ENCODE measurements around the gene PRKD1.

Gene PRKD1

GRCh38 chr14:29927376-29928116 lies at the start of gene PRKD1:
PRKD1 (minus strand) TSS chr14:29927847.
- no peak for DNase-seq (ENCODE audit: low spot score)

DNA sequence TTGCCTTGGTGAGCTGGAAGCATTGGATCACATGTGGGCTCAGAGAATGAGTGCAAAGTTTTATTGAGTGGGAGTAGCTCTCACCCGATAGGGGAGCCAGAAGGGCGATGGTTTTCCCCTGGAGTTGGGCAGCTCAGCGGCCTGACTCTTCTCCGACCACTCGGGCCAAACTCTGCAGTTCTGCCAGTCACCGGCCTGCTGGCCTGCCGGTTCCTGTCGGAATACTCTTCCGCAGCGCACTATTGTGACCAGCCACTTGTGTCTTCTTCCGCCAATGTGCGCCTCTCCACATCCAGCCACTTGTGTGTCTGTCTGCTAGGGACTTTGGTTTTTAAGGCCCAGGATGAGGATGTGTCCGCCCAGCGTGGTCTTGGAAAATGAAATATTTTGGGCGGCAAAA lies 43.5 kb upstream of the PRKD1 start:
- DNase-seq (ENCODE audit: low spot score): no peak

GRCh38 chr14:29955087-29955486 lies 27.4 kb upstream of the PRKD1 start:
- no peak for DNase-seq (ENCODE audit: low spot score)

GRCh38 chr14:29953501-29953900 lies 25.9 kb upstream of the PRKD1 start:
- no peak for DNase-seq (ENCODE audit: low spot score)

GRCh38 chr14:29944091-29944490 lies 16.4 kb upstream of the PRKD1 start:
- DNase-seq (ENCODE audit: low spot score): no peak

DNA sequence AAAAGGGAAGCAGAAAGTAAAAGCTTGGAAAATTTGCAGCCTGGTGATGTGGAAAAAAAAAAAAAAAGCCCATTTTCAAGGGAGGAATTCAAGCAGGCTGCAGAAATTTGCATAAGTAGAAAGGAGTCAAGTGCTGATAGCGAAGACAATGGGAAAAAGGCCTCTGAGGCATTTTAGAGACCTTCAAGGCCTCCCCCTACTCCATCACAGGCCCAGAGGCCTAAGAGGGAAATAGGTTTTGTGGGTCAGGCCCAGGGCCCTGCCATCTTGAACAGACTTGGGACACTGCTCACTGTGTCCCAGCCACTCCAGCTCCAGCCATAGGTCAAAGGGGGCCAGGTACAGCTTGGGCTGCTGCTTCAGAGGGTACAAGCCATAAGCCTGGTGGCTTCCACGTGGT lies 13.8 kb upstream of the PRKD1 start:
- DNase-seq (ENCODE audit: low spot score): no peak

DNA sequence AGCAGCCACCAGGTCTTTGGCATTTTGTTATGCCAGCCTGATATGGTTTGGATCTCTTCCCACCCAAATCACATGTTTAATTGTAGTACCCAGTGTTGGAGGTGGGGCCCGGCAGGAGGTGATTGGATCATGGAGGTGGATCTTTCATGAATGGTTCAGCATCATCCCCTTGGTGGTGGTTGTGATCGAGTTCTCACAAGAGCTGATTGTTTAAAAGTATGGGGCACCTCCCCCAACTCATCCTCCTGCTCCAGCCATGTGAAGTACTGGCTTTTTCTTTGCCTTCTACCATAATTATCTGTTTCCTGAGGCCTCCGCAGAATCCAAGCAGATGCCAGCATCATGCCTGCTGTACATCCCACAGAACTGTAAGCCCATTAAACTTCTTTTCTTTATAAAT lies 12.8 kb upstream of the PRKD1 start:
- DNase-seq (ENCODE audit: low spot score): no peak

DNA sequence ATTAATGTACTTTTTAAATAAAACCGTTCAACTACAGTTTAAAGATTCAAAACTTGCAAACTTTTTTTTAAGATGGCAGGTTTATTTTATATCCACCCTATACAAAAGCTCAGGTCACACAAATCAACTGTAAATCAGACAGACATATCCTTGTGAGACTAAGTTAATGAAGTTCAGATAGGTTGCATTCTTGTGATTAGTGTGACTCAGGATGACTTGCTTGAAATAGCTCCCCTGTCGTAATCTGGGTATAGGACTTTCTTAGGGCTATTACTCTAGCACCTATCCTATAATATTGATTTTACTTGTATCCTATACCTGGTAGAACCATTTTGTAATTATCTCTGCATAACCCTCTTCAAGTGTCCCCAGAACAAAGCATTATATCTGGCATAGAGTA lies 9.5 kb upstream of the PRKD1 start:
- DNase-seq (ENCODE audit: low spot score): no peak

GRCh38 chr14:29930283-29930682 lies 2.6 kb upstream of the PRKD1 start:
- DNase-seq (ENCODE audit: low spot score): no peak

GRCh38 chr14:29928117-29928640 lies 532 bp upstream of the PRKD1 start:
- no peak for DNase-seq (ENCODE audit: low spot score)

DNA sequence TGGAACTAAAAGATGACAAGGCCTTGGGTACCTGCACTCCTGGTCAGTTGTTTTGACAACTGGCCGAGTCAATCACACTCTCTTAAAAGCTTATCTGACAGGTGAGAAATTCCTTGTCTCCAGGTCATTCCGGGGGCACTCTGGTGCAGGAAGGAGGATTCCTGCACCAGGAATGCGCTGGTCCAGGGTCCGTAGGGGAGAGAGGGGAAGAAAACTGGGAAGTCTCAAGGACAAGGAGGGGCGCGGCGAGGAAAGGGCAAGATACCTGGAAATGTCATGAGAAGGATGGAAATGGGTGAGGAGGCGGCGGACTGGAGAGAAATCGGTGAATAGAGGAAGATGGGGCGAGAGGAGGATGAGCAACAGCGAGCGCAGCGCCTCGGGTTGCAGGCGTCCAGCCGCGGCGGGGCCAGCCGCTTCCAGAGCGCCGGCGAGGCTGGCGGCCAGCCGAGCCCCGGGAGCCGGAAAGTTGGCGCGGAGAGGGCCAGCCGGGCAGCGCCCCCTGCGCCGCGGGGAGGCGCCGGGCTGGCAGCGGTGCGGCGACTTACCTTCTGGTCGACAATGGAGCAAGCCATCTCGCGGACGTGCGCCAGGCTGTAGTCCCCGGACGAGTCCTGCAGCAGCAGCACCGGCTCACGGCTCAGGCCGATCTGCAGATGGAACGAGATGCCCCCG lies 809 bp downstream of the PRKD1 start:
- no peak for DNase-seq (ENCODE audit: low spot score)

DNA sequence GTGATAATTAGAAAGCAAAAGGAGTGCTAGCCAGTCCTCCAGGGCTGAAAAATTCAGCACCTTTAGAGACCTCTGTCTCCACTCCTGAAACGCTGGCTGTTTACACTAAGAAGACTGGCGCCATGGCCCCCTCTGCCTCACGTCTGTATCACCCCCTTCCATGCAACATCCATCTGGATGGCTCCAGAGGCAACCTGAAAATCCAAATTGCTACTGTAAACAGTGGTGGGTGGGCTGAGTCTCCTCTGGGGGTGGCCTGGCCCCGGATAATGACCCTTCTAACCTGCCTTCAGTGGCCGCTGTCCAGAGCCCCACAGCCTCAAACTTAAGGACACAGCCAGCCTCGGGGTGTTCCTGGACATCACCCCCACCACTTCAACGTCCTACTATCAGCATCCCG lies 1.4 kb downstream of the PRKD1 start:
- no peak for DNase-seq (ENCODE audit: low spot score)

DNA sequence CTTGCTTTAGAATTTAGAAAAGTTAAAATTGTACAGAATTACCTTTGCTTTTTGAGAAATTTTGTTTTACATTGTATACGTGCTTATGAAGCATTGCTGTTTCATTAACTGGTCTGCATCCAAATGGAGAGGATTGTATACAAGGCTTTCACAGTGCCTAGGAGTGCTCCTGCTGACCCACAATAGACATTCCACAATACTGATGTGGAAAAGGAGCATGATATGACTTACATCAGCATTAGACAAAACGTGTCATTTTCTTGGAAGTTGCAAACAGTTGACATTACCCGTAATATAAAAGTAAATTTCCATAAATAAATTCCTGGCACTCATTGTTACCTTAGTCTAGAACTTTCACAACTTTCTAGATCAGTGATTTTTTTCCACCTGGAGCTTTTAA lies 1.9 kb downstream of the PRKD1 start:
- DNase-seq (ENCODE audit: low spot score): no peak

GRCh38 chr14:29925101-29925722 lies 2.4 kb downstream of the PRKD1 start:
- no peak for DNase-seq (ENCODE audit: low spot score)

GRCh38 chr14:29919845-29920244 lies 7.8 kb downstream of the PRKD1 start:
- DNase-seq (ENCODE audit: low spot score): no peak

DNA sequence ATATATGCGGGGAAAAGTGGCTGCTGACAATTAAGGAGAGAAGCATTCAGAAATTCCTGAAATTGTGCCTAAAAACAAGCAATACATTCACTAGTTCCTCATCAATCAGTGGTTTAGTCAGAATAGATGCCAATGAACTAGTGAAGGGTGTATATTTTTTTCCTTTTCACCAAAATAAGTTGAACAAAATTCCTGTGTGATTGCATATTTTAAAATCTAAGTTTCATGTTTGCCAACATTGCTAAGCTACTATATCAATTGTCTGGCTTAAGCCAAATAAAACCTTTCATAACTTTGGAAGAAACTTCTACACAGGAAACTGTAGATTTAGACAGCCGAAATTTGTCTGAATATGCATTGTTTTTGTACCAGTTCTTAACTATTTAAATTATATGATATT lies 8.7 kb downstream of the PRKD1 start:
- DNase-seq (ENCODE audit: low spot score): no peak

DNA sequence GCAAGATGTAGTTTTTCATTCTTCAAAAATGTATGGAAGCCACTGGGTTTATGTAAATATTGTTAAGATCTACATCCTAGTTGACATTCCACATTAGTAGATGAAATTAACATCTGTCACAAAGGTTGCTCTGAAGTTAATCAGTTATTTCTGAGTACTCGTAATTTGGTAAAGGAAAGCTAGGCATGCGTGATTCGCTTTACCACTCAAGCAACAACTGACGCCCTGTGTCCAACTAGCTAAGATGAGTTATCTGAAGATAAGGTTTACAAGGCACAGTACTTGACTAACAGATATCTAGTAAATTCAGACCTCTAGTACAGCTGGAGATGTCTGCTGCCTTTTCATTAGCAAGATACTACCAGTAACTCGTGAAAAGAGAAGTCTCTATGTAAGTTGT lies 14.1 kb downstream of the PRKD1 start:
- no peak for DNase-seq (ENCODE audit: low spot score)

DNA sequence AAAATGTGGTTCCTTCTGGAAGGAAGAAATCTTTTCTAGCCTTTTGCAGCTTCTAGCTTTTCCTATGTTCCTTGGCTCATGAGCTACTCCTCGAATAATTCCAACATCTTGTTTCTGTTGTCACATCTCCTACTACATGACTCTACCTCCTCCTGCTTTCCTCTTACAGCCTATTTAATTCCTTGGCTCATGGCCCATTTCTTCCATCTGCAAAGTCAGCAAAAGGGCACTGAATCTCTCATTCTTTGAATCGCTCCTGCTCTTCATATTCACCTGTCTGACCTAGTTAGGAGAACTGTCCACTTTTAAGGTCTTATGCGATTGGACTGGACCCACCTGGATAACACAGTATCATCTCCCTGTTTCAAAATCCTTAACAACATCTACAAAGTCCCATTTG lies 15.8 kb downstream of the PRKD1 start:
- DNase-seq (ENCODE audit: low spot score): no peak

DNA sequence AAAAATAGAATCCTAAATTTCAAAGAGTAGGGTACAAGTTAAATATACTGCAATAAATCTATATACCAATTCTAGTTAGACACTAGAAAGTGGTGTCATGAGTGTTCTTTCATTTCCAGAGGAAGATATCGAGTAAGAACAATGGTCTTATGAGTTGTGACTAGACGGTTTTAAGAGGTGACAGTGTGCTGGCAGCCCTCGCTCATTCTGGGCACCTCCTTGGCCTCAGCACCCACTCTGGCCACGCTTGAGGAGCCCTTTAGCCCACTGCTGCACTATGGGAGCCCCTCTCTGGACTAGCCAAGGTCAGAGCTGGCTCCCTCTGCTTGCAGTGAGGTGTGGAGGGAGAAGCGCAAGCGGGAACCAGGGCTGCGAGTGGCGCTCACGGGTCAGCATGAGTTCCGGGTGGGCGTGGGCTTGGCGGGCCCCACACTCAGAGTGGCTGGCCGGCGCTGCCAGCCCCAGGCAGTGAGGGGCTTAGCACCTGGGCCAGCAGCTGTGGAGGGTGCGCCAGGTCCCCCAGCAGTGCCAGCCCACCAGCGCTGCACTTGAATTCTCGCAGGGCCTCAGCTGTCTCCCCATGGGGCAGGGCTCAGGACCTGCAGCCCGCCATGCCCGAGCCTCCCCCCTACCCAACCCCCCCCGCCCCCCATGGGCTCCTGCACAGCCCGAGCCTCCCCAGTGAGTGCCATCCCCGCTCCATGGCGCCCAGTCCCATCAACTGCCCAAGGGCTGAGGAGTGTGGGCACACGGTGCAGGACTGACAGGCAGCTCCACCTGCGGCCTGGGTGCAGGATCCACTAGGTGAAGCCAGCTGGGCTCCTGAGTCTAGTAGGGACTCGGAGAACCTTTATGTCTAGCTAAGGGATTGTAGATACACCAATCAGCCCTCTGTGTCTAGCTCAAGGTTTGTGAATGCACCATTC lies 18.7 kb downstream of the PRKD1 start:
- DNase-seq (ENCODE audit: low spot score): no peak

DNA sequence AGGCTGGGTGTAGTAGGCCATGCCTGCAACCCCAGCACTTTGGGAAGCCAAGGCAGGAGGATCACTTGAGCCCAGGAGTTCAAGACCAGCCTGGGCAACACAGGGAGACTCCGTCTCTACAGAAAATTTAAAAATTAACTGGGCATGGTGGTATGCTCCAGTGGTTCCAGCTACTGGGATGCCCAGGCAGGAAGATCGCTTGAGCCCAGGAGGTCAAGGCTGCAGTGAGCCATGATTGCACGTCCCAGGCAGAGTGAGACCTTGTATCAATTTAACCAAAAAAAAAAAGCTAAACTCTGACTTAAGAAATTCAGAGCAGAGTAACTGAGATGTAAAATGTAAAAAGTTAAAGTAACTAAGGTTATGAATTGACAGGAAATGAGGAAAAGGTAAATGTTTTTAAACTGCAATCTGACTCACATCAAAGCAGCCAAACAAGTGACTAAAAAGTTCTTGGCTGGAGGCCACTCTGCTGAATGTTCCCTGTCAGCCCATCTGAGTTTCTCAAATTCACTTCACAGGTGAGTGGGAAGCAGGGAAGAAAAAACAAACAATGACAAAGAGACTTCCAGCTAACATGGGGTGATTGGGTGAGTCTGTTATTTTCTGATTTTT lies 21.3 kb downstream of the PRKD1 start:
- DNase-seq (ENCODE audit: low spot score): no peak

DNA sequence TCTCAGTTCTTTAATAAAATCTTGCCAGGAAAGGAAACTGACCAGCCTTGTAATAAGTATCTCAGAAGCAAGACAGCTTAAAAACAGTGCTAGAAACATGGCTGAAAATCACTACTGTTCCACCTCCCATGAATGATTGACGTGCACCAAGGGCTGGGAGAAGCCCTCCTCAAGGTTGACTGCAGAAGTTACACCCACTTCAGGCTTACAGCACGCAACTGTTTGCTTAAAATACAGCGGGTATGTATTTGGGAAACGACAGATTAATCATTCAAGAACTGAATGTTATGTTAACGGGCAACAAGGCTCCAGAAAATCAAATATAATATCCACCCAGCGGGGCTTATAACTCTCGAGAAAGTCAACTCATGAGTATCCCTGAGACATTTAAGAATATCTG lies 22.1 kb downstream of the PRKD1 start:
- no peak for DNase-seq (ENCODE audit: low spot score)
